Amniotic epithelial cell (primary cell): ENCODE measurements around the gene GPC5.

Experiments
- DNase-seq: peaks from one replicate; pipeline ENCODE4 v3.0.0-alpha.2; 2010; ENCODE audit warnings: low read depth

GPC5 gene

DNA sequence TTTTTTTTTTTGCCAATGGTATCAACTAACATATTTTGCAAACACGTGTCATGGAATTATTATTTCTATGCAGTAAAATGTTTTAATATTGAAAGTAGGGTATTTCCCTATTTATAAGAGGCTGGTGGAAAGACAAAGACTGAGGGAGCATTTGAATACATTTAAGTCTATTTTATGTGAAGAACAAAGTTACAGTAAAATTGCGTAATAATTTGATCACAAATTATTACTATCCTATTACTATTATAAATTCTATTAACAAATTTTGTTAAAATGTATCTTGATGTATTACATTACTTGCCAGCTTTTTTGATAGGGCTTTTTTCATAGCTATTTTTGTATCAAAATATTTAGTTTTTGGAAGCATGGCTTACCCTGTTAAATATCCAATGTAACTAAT, 58.4 kb downstream of the GPC5 start:
- no peak for DNase-seq

DNA sequence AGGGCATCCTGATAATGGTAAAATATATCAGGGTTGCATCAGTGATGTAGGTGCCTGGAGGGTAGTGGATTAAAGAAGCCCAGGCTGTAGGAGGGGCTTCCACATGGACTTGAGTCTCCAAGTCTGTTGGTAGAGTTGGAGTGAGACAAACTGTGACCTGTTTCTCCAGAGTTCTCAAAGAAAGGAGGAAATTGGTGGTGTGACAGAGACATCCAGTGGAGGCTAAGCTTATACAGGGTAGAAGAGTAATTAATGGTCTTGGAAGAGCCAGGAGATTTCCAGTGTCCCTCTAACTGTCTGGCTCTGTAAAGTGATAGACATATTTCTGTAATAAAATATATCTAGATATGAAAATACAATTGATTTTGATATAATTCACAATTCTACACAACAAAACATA, 61.1 kb downstream of the GPC5 start:
- DNase-seq, result no peak

DNA sequence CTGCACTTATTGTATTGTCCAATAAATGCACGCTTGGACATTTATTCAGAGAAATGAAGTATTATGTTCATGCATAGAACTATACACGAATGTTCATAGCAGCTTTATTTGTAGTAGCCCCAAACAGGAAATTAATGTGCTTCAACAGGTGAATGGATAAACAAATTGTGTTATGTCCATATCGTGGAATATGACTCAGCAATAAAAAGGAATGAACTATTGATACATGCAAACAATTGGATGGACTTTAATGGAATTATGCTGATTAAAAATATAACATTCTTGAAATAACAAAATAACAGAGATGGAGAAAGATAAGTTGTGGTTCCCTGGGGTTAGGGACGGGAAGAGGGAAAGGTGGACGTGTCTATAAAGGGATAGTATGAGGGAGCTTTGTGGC, 65.9 kb downstream of the GPC5 start:
- DNase-seq, result no peak

DNA sequence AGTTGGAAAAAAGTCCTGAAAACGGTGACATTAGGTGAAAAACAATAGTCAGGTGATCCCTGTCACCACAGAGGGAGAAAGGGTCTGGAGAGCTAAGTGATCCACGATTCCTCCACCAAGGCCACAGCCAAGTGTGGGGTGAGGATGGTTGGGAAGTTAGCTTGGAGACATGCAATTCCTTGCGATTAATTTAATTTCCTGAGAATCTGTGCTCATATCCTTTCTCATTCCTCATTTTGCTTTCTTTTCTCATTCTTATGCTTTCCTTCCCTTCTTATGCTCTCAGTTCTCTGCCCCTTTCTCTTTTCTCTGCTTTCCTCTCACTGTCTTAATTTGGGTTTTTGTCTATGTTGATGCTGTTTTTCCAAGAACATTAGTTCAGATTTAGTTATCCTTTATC, 68.8 kb downstream of the GPC5 start:
- no peak for DNase-seq

DNA sequence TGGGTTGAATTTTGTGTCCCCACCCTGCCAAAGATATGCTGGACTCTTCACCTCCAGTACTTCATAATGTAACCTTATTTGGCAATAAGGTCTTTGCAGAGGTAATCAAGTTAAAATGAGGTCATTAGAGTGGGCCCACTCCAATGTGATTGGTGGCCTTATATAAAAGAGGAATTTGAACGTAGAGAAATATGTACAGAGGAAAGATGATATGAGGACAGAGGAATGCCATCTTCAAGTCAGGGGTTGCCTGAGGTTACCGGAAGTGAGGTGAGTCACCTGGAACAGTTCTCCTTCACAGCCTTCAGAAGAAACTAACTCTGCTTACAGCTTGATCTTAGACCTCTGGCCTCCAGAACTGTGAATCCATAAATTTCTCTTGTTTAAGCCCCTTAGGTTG, 69.9 kb downstream of the GPC5 start:
- DNase-seq, result peak; percentile 0

DNA sequence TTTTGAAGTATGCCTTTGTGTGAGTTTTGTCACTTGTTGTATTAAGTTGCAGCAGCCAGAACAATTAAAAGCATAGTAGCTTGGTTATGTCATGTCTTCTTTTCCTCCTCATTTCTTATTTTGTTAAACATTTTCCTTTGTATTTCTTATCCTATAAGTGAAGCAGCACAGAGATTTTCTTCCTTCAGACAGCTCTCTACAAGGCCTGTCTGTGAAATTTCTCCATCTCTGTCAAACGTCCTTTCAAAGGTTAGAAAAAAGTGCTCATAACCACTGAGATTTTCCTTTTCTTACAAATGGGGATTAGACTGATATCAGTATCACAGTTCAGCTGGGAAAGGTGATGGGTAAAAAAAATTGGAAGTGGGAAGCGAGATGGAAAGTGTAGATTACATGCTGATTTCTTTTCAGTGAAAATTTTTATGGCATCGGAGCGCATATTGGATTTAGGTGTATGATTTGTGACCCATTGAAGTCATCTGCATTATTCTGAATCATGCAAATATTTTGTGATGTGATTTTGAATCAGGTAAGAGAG, 71.7 kb downstream of the GPC5 start:
- DNase-seq, result no peak

DNA sequence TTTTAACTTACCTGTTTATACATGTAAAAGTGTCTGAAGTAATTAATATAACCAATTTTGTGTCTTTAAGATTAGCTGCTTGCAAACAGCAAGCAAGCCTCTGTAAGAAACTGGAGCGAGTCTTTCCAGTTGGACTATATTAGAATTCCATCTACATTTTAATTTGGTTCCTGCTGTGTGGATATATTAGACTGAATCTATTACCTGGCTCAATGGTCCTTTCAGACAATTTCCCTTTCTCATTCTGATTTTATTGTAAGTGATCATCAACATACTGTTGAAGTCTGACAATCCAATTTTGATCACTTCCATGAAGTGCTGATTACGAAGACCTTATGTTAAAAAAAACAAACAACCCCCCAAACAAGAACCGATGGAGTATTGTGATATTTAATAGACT, 72.3 kb downstream of the GPC5 start:
- DNase-seq, result no peak

DNA sequence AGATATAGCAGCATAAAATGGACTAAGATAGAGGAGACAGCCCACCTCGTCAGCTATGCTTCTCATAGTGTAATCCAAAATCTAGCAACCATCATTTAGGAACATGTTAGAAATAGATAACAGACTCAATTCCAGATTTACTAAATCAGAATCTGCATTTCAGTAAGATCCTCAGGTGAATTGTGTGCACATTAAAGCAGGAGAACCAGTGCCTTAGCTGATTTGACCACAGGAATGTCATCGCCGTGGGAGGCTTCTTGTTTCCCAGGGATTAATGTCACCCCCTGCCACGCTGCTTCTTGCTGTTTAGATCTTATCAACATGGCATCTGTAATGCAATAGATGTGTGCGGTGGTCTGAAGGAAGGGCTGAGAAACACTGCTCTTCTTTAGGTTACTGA, 84.0 kb downstream of the GPC5 start:
- no peak for DNase-seq

DNA sequence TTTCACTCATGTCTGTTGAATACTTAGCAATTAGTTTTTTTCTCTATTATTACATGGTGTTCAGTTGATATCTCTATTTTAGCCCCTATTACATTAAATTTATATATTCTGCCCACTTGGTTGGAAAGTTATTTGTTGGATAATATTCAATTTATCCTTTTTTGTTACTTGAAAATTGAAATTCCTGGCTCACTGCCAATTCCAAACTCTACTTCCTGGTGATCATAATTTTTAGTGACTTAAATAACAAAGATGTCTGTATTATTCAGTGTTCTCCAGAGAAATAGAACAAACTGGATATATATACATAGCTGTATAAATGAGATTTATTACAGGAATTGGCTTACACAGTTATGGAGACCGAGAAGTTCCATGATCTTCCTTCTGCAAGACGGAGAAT, 93.6 kb downstream of the GPC5 start:
- no peak for DNase-seq

DNA sequence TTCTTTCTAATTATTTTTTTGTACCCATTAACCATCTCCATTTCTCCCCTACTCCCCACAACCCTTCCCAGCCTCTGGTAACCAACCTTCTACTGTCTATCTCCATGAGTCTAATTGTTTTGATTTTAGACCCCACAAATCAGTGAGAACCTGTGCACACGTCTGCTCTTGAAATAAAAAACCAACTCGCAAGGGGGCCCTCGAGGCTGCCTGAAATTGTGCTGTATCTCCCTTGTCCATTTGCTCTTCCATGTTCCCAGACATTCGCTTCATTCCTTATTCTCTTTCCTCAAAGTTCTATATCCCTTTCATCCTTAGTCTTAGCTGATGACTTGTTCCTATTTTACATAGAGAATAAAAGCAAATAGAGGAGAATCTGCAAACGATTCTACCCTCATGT, 95.0 kb downstream of the GPC5 start:
- DNase-seq, result no peak

DNA sequence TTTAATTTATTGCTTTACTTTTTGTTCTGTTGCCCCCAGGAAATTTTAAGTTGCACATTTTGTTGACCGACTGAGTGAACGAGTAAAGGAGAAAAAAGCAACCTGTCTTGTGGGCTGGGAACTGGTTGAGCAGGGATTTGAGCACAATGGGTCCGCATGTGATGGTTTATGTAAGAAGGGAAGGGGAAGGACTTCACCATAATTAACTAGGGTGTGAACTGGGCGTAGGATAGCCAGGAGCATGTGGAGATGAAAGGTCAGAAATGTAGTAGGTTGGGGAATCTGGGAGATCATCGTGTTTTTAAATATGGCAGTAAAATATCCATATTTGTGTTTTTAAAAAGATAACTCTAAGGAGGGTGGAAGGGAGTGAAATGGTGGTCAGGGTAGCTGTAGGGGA, 99.9 kb downstream of the GPC5 start:
- DNase-seq, result no peak

DNA sequence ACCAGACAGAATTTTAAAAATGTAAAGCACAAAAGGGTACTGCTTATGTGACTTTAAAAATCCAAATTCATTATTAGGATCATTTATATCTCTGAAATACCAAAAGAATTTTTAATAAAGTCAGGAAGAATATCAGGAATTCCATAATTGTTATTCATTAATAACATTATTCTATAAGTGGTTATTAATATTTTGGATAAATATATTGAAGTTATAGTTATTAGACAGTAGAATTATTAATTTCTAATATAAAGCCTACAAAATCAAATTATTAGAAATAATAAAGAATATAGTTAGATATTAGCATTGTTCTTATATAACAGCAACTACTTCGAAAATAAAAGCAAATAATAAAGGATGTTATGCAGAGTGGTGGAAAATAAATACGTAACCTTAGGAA, 105.8 kb downstream of the GPC5 start:
- DNase-seq, result no peak

DNA sequence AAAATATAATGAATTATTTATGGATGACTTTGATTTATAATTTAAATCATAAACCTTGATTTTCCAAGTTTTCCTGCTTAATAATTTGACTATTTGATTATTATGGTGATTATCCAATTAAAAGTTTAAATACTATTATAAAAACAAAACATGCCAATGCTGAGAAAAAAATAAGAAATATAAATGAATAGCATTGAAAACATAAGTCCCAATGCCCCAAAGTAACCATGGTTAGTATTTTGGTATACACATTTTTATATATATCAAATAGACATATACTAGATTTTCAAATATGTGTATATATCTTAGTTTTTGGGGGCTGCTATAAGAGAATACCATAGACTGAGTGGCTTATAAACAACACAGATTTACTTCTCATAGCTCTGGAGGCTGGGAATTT, 108.3 kb downstream of the GPC5 start:
- DNase-seq, result no peak

DNA sequence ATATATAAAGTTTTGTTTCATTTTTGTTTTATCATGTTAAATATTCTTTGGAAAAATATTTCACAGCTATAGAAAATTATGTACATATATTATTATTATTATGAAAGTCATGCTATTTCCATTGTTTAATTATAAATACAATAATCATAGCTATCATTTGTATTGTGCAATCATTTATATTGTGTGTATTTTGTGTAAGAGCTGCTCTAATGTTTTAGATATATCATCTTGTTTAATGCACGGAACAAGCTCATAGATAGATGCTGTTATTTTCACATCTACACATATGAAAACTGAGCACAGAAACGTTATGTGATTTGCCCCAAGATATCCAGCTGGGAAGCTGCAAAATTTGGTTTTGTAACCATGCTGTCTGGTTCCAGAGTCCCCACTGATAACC, 111.6 kb downstream of the GPC5 start:
- no peak for DNase-seq

DNA sequence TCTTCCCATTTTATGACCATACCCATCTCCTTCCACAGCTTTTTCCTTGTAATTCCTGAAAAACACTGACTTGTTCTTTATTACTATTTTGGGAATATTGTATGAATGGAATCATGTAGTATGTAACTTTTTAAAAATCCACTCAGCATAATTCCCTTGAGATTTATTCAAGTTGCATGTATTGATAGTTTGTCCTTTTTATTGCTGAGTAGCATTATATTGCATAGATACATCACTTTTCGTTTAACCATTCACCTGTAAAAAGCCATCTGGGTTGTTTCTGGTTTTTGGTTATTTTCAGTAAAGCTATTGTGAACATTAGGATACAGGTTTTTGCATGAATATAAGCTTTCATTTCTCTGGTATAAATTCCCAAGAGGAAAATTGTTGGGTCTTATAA, 115.4 kb downstream of the GPC5 start:
- DNase-seq, result no peak

DNA sequence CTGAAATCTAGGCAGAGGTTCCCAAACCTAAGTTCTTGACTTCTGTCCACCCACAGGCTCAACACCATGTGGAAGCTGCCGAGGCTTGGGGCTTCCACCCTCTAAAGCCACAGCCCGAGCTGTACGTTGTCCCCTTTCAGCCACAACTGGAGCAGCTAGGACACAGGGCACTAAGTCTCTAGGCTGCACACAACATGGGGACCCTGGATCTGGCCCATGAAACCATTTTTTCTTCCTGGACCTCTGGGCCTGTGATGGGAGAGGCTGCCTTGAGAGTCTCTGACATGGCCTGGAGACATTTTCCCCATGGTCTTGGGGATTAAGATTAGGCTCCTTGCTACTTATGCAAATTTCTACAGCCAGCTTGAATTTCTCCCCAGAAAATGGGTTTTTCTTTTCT, 118.4 kb downstream of the GPC5 start:
- DNase-seq, result no peak

DNA sequence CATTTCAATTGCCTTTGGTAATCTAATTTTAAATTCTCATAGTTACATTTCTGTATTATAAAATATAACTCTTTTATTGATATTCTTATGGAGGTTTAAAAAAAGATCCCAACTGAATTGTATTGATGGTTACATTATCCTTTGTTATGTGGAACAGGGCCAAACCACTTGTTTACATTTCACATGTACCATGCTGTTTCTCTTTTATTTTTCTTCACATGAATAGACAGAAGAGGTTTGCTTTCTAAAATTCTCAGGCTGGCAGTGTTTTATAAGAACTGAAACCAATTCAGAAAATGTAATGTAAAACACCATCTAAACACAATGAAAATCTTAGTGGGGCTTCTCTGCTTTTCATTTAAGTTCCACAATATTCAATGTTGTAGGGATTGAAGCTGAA, 122.5 kb downstream of the GPC5 start:
- DNase-seq, result no peak

DNA sequence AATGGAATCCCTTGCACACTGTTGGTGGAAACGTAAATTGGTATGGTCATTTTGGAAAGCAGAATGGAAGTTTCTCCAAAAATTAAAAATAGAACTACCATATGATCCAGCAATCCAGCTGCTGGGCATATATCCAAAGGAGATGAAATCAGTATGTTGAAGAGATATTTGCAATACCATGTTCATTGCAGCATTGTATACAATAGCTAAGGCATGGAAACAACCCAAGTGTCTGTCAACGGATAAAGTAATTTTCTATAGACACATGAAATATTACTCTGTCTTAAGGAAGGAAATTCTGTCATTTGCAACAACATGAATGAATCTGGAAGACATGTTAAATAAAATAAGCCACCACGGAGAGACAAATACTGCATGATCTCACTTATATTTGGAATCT, 124.7 kb downstream of the GPC5 start:
- no peak for DNase-seq

DNA sequence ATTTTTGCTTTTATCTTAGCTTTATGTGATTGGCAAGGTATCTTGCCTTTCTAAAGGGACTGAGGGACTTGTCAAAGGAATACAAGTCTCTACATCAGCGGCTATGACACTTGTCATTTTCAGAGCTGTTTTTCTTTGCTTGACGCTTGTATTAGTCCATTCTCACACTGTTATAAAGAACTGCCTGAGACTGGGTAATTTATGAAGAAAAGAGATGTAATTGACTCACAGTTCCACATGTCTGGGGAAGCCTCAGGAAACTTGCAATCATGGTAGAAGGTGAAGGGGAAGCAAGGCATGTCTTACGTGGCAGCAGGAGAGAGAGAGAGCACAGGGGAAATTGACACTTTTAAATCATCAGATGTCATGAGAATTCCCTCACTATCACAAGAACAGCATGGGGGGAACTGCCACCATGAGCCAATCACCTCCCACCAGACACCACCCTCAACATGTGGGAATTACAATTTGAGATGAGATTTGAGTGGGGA, 128.2 kb downstream of the GPC5 start:
- DNase-seq, result no peak

DNA sequence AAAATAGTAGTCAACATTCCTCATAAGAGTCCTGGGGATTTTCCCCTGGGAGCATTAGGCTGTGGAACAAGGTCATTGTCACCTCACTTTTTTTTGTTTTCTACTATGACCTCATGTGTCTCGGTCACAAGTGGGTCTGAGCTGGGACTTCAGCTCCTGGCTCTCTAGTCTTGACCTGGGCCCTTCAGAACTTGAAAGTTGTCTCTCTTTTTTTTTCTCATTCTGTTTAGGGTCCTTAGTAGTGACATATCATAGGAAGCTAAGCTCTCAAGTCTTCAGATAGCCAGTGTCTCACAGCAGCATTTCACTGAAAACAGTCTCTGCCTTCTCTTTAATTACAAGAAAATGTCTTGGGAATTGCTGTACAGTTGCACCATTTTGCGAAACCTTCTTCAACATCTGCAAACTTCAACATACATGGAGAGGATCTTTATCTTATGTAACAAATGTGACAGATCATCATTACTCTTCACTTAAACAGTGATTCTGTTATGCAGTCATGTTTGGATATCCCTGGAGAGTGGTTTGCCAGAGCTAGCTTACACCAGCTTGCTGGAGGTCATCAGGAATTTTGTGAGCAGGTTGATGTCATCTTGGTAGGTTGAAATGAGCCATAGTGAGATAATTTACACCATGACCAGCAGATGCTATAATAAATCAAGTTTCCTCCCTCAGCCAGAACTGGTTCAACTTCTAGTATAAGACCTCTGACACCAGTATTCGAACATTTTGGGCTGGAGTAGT, 131.5 kb downstream of the GPC5 start:
- DNase-seq, result no peak

DNA sequence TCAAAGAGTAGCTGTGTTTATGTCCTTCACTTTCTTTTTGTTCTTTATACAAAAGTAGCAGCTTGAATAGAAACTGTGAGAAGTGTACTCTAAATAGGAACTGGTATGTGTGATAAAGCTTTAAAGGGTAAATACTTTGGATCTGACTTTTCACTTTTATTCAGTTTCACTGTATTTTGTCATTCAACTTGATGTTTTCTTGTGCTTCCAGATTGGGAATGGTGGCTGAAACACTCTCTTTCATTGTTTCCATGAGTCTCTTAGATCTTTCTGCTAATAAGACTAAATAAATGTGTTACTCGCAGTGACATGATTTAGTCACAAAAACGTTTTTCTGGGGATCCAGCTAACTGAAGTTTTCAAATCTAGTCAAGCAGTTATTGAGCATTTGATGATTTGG, 133.2 kb downstream of the GPC5 start:
- no peak for DNase-seq

DNA sequence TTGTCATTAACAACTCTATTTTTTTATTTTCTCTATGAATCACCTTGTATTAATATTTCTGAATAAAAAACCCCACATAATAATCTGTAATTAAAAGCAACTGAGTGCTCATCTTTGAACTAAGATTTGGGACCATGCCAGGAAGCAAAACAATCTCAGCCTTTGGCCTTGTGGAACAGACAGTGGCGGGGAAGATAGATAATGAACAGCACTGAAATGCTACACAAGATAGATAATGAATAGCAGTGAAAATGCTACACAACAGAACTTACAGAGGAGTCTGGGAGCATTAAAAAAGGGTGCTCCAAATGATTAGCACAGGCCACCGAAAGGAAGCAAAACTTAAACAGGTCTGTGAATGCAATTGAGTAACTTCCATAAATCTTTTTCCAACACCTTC, 134.9 kb downstream of the GPC5 start:
- no peak for DNase-seq

DNA sequence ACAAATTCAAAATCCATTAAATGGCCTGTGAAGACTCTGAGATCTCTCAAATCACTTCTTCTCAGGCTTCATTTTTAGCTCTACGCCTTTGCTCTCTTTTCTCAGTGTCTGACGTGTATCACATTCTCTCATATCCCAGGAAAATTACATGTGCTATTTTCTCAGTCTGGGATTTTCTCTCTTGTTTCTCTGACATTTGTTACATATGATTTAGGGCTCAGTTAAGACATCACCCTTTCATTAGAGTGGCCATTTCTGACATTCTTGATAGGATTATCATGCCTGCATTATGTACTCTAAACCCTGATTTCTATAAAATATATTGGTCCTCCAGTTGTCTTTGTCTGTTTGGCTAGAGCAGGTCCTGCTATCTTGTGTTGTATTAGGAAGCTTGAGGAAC, 136.6 kb downstream of the GPC5 start:
- no peak for DNase-seq

DNA sequence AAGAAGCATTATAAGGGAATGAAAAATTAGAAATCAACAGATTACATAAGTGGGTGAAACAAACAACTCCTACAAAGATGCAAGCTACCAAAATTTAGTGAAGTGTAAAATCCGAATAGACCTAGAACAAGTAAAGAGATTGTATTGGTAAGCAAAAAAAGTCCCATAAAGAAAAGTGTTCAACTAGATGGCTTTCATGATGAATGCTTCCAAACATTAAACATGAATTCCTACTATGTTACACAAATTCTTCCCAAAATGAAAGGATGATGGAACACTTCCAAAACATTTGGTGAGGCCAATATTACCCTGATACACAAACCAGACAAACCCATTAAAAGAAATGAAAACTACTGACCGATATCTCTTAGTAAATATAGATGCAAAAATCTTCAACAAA, 139.0 kb downstream of the GPC5 start:
- DNase-seq, result no peak
